ENCODE results near the gene MTF1.

MTF1 gene

GRCh38 chr1:37831109-37831508 lies 28.3 kb downstream of the MTF1 start:
- DNase-seq (ENCODE audit: low read depth, low spot score) = no peak

DNA sequence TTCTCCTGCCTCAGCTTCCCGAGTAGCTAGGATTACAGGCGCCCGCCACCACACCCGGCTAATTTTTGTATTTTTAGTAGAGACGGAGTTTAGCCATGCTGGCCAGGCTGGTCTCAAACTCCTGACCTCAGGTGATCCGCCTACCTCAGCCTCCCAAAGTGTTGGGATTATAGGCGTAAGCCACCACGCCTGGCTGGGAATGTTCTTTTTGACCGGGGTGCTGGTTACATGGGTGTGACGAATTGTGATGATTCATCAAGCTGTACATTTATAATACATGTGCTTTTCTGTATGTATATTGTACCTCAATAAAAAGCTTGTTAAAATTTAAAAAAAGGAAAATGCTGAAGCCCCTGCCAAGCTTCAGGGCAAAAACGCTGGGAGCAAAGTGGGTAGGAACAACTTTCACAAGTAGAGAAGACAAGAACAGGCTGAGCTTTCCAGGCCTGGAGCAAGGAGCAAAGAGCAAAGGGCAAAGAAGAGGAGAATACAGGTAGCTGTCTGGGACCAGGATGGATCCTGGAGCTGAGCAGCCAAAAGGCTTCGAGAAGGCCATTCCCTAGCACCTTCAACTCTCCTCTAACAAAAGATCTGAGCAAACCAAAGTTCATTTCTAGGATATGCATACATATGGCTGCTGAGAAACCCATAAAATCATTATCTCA lies 30.9 kb downstream of the MTF1 start:
- DNase-seq (ENCODE audit: low read depth, low spot score) = no peak

- DNase-seq (ENCODE audit: low read depth, low spot score) = no peak
Observed at GRCh38 chr1:37825506-37825905, 33.9 kb downstream of the MTF1 start.

DNA sequence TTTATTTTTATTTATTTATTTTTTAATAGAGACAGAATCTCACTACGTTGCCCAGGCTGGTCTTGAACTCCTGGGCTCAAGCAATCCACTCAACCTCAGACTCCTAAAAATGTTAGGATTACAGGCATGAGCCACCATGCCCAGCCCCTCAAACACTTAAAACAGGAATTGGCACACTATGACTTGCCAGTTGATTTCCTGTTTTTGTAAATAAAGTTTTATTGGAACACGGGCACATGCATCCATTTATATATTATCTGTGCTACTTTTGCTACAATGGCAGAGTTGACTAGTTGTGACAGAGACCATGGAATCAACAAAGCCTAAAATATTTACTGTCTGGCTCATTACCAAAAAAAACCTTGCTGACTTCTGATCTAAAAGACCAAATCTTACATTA lies 35.4 kb downstream of the MTF1 start:
- no peak for DNase-seq (ENCODE audit: low read depth, low spot score)

DNA sequence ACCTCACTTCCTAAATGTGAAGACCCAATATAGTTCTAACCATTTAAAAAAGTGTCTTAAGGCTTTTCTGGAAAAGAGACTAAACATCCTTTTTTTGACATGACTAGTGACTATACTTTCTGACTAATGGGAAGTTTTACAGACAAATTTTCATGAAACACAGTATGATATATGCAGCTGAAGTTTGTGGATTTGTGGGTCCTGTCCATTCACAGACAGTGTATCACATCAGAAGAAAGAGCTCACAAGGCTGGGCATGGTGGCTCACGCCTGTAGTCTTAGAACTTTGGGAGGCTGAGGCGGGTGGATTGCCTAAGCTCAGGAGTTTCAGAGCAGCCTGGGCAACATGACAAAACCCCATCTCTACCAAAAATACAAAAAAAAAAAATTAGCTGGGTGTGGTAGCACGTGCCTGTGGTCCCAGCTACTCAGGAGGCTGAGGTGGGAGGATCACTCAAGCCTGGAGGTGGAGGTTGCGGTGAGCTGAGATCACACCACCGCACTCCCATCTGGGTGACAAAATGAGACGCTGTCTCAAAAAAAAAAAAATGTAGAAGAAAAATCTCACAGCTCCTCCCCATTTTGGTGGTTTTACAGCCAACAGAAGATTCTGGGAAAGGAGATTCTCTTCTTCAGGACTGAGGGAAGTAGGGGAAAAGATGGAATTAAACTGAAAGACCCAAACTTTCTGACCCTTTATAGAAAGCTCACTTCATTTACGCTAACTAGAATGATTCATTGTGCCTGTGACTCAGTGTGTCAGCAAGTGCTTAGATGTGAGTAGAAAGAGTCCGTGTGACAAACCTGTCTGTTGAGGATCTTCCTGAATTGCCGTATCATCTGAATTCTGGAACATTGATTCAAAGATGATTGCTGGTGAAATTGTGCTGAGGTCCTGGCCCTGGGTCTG lies 36.2 kb downstream of the MTF1 start:
- DNase-seq (ENCODE audit: low read depth, low spot score) = no peak

GRCh38 chr1:37821481-37821880 lies 37.9 kb downstream of the MTF1 start:
- DNase-seq (ENCODE audit: low read depth, low spot score) = no peak

GRCh38 chr1:37817481-37817880 lies 41.9 kb downstream of the MTF1 start:
- no peak for DNase-seq (ENCODE audit: low read depth, low spot score)

DNA sequence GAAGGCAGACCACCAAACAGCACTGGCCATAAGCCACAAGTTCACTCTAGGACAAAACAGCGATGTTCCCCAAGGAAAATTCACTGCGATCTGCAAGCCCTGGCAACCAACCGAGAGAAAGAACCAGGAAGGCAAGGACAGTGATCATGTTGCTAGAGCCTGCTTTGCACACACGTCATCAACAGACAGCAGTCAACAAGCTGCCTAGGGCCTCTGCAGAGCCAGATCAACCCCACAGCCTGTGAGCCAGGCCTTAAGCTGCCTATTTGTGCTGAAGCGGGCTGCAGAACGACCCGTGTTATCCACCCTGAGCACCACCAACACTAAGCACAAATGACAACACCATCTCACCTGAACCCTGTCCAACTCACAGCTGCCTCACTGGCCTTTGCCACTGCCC lies 45.1 kb downstream of the MTF1 start:
- no peak for DNase-seq (ENCODE audit: low read depth, low spot score)

GRCh38 chr1:37813529-37814145 lies 45.8 kb downstream of the MTF1 start:
- no peak for DNase-seq (ENCODE audit: low read depth, low spot score)

DNA sequence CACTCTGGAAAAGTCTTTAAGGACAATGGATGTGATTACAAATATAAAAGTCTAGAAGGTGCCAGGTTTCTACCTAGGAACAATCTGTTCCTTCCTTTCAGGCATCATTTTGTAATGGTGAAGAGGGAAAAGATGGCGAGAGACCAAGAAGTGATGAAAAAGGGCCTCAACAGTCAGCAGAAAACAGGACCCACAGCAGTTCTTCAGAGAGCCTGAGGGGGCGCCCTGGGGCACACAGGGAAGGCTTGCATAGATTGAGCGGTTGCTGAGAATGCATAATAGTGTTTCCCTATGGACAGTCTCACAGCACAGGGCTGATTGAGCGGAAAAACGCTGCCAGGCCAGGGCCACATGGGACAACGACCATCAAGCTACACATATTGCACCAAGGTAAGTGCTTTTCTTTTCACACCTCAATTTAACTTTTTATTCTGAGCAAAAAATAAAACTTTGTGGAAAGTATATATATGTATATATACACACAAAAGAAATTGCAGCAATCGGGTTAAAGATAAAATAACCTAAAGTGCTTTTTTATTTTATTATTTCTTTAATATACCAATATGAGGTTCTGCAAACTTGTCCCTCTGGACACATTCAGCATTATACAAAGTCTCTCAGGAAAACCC lies 48.3 kb downstream of the MTF1 start:
- no peak for DNase-seq (ENCODE audit: low read depth, low spot score)

DNA sequence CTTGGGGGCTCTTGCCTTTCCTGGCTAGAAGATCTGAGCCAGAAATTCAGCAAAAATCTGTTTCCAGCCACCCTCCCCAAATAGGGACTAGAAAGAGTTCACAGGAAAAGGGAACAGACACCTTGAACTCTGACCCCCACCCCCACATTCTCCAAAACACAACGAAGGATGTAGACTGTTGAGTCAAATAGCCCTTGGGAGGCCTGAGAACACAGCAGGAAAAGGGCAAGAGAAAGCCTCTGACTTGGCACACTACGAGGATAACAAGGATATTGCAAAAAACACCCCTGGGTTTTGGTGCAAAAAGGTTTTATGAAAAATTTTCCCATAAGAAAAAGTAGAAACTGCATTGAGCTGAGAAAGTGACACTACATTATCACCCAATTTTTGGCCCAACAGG lies 49.5 kb downstream of the MTF1 start:
- DNase-seq (ENCODE audit: low read depth, low spot score) = no peak

DNA sequence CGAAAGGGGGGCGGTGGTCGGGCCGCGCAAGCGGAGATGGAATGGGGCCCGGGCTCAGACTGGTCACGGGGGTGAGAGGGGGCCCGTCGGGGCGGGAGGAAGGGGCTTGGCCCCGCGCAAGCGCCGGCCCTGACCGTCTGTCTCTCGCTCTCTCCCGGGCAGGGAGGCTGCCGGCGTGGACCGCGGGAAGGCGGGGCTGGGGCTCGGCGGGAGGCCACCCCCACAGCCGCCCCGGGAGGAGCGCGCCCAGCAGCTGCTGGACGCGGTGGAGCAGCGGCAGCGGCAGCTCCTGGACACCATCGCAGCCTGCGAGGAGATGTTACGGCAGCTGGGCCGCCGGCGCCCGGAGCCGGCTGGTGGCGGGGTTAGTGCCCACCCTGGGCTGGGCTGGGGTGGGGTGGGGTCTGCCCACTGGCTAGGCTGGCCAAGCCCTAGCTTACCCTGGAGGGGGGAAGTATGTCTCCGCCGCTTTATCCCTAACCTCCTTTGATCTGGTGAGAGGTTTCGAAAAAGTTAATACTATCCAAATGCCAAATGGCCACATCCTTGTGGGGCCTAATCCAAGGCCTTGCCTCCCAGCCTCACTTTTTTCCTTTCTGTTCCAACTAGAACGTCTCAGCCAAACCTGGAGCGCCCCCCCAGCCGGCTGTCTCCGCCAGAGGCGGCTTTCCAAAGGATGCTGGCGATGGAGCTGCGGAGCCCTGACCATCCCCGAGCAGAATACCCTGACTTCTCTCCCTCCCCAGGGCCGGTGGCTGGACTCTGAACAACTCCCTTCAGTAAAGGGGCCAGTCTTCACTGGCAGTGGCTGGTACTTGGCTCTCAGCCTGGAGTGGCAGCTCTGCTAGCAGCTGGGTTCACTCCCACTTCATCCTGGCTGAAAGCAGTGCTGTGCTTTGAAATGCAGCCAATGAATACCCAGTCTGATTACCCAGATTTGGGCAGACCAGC lies 50.7 kb downstream of the MTF1 start:
- no peak for DNase-seq (ENCODE audit: low read depth, low spot score)

GRCh38 chr1:37807555-37808368 lies 51.6 kb downstream of the MTF1 start, which contains the start of the genes C1orf122 and YRDC:
Gene C1orf122 (plus strand): TSS chr1:37807790. CDS start chr1:37808405, 615 bp downstream.
Gene YRDC (minus strand): TSS chr1:37808208. CDS start chr1:37808180, 28 bp downstream.
- DNase-seq (ENCODE audit: low read depth, low spot score) = peak; percentile 89

- no peak for DNase-seq (ENCODE audit: low read depth, low spot score)
Observed at GRCh38 chr1:37807220-37807554, 52.2 kb downstream of the MTF1 start.

- DNase-seq (ENCODE audit: low read depth, low spot score) = no peak
Observed at GRCh38 chr1:37802439-37802838, 57.0 kb downstream of the MTF1 start.

GRCh38 chr1:37797750-37798345 lies 61.5 kb downstream of the MTF1 start:
- DNase-seq (ENCODE audit: low read depth, low spot score) = no peak

DNA sequence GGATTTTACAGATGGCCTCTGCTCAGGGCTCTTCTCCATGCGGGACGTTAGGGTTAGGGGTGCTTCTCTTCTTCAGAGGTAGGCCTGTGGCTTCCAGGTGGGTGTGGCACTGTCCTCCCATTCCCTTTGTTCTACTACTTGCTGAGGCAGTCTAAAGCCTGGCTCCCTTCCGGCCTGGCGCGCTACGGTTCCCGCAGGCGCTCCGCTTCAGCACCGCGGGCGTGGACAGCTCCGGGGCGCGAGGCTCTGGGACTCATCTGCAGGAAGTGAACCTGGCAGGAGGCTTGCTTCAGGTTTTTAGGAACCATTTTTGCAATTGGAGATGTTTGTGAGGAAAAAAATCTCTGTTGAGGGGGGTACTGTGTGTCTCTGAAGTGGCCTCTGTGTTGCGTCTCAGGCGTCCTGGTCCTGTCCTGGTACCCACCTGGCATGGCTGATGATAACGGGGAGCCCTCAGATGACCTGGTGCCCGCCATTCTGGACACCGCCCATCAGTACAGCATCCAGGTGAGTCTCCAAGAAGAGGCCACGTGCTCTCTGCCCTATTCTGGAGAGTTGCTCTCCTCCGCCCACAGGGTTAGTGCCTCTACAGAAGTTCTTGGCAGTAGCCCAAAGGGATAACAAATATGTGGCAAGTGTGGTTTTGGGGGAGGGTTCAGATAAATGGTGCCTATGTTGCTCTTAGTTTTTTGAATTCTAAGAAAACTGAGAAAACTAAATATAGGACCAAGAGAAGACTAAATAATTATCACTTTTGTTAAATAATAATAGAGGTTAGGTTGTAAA lies 63.9 kb downstream of the MTF1 start:
- DNase-seq (ENCODE audit: low read depth, low spot score) = no peak

DNA sequence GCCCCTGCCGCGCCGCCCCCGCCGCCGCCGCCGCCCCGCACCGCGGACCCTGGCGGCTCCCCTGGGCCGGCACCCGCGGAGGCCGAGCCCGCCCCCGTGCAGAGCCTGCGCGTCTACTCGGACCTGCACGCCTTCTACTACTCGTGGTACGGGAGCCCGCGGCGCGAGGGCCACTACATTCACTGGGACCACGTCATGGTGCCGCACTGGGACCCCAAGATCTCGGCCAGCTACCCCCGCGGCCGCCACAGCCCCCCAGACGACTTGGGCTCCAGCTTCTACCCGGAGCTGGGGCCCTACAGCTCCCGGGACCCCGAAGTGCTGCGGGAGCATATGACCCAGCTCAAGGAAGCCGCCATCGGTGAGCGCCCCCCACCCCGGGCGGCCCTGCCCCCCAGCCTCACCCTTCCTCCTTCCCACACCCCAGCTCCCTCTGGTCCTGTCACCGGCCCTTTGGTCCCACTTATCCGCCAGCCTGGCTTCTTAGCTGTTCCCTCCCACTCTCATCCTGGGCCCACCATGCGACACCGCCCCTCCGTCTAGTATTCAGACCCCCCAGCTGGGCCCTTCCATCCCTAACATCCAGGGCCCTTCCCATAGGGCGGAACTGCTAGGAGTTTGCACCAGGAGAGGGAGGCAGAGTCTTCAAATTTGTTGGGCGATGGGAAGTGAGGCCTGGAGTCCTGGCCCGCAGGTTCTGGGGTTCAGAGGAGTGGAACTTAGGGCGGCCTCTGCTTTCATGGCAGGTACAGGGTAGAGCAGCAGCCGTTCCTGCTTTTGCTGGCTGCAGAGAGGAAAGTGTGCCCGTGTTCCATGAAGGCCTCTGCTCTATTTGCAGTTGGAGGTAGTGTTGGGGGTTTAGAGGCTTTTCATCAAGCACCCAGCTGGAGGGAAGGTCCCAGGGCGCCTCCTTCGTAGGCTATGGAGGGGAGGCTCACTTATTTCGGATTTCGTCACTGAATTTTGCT lies 64.7 kb downstream of the MTF1 start:
- DNase-seq (ENCODE audit: low read depth, low spot score) = no peak

All from activated naive CD8-positive, alpha-beta T cell treated with anti-CD3 and anti-CD28 coated beads, Interleukin-2, amount 50 U/mL, for 16 hours (primary cell).